Fibroblast of lung (primary cell): Measurements from ENCODE around the gene SPRTN. TPM values are rescaled to one million over a fixed set of nuclear protein-coding genes. Genes with fewer than 3 reads are reported as not detected.

ENCODE experiments used
- DNase-seq, 2 donors: peaks; one replicate each; pipeline versions ENCODE4 v3.0.0 to v3.0.0-alpha.2; 2010; ENCODE audit warnings: low read depth in 2 of 2
- H2AFZ ChIP-seq: 2 replicates; pipeline ENCODE4 v1.5.1; 2012; ENCODE audit warnings: low read length, control low read depth, inconsistent platforms
- H3K27ac ChIP-seq: 2 replicates; pipeline ENCODE4 v1.5.1; 2011; ENCODE audit warnings: low read length, control low read depth; ENCODE audit not compliant: insufficient read depth
- H3K27me3 ChIP-seq: 2 replicates; pipeline ENCODE4 v1.5.1; 2011; ENCODE audit warnings: mild to moderate bottlenecking, low read length; ENCODE audit not compliant: control insufficient read depth, insufficient read depth
- H3K36me3 ChIP-seq: 2 replicates; pipeline ENCODE4 v1.5.1; 2011; ENCODE audit warnings: low read length; ENCODE audit not compliant: control insufficient read depth, insufficient read depth
- H3K4me1 ChIP-seq: 2 replicates; pipeline ENCODE4 v1.5.1; 2011; ENCODE audit warnings: low read length; ENCODE audit not compliant: control insufficient read depth, insufficient read depth; ENCODE audit errors: extremely low read depth
- H3K4me2 ChIP-seq: 2 replicates; pipeline ENCODE4 v1.5.1; 2011; ENCODE audit warnings: low read length, control low read depth; ENCODE audit not compliant: insufficient read depth; ENCODE audit errors: extremely low read depth
- H3K4me3 ChIP-seq, 4 experiments: fragments of 200-600 bp in 1 of 4; sonication (generic) in 1 of 4; replicated peaks in 1 of 4; 2 replicates each; pipeline ENCODE4 v1.5.1; 2011 to 2016; ENCODE audit warnings: low read length in 4 of 4, low read depth in 3 of 4, mild to moderate bottlenecking in 3 of 4, control low read depth in 2 of 4, inconsistent platforms in 1 of 4, mixed read lengths in 1 of 4; ENCODE audit not compliant: insufficient read depth in 1 of 4; ENCODE audit errors: control extremely low read depth in 1 of 4
- H3K79me2 ChIP-seq: 2 replicates; pipeline ENCODE4 v1.5.1; 2012; ENCODE audit warnings: mild to moderate bottlenecking, low read length, inconsistent platforms; ENCODE audit not compliant: control insufficient read depth, insufficient read depth
- H3K9ac ChIP-seq: 2 replicates; pipeline ENCODE4 v1.5.1; 2011; ENCODE audit warnings: mild to moderate bottlenecking, low read length, control low read depth; ENCODE audit not compliant: insufficient read depth
- H3K9me3 ChIP-seq: 2 replicates; pipeline ENCODE4 v1.5.1; 2012; ENCODE audit warnings: low read depth, low read length; ENCODE audit not compliant: control insufficient read depth, insufficient read depth
- H4K20me1 ChIP-seq: 2 replicates; pipeline ENCODE4 v1.5.1; 2011; ENCODE audit warnings: low read length; ENCODE audit not compliant: control insufficient read depth, insufficient read depth; ENCODE audit errors: extremely low read depth
- CTCF ChIP-seq, 2 donors: IDR thresholded peaks in 1 of 2; conservative IDR thresholded peaks in 1 of 2; 1 replicate in 1 of 2; 2 replicates in 1 of 2; pipeline ENCODE4 v1.5.1; 2011 to 2012; ENCODE audit warnings: low read length in 2 of 2, control low read depth in 1 of 2, inconsistent platforms in 1 of 2, low read depth in 1 of 2, mild to moderate bottlenecking in 1 of 2
- EZH2 ChIP-seq: IDR thresholded peaks from 2 replicates; pipeline ENCODE4 v1.5.1; 2012; ENCODE audit warnings: low read length, control low read depth, mild to moderate bottlenecking; ENCODE audit errors: missing control alignments
- polyA plus RNA-seq, 2 donors: library from polyadenylated mRNA; depleted of rRNA in 1 of 2; stranded (reverse) in 1 of 2; unstranded in 1 of 2; fragments of >200 nt; gene quantifications; 2 replicates each; pipeline ENCODE4 v1.2.1, GENCODE V29; 2011 to 2012; ENCODE audit warnings: missing spikeins in 1 of 2
- total RNA-seq: library from RNA; depleted of rRNA; stranded (reverse); fragments of >200 nt; gene quantifications from 2 replicates; pipeline ENCODE4 v1.2.1, GENCODE V29; 2014

The SPRTN gene
- total and polyA plus RNA-seq, 2 donors (not counting 1 experiment from before 2014, with no cell fraction given) = 9.5 to 16.0 TPM

GRCh38 chr1:231334079-231334666 lies 3.9 kb upstream of the SPRTN start:
- Histone ChIP-seq H3K4me1 (no peaks in the 10 kb centered on the region), H3K4me2 (peak overlapping the region; percentile 89), H3K9me3 (no peaks in the 10 kb centered on the region), H3K4me3 (peak overlapping the region; percentile 8 to 98 (median 92)), H2AFZ (no peak overlapping the region), H3K79me2 (peaks cover 58% of the 10 kb centered on the region), H3K27me3 (no peaks in the 10 kb centered on the region), H4K20me1 (peaks cover 5% of the 10 kb centered on the region), H3K36me3 (no peaks in the 10 kb centered on the region), H3K9ac (no peak overlapping the region), H3K27ac (no peak overlapping the region)
- DNase-seq = no peak
- TF ChIP-seq CTCF (conservative IDR thresholded peaks at IDR 0.05 in 1 of 2, IDR thresholded peaks at IDR 0.05 in 1 of 2; ENCODE audit: low read depth in 1 of 2, low read length in 2 of 2) (no peak), EZH2 (no peak)

GRCh38 chr1:231334952-231335351 lies 3.1 kb upstream of the SPRTN start:
- no peak overlapping the region for H3K27ac ChIP-seq
- peaks cover 5% of the 10 kb centered on the region for H4K20me1 ChIP-seq
- H3K4me2 ChIP-seq = peak overlapping the region; percentile 89
- H3K9me3 ChIP-seq = no peaks in the 10 kb centered on the region
- H3K27me3 ChIP-seq = no peaks in the 10 kb centered on the region
- no peak for TF ChIP-seq EZH2
- no peak for TF ChIP-seq CTCF (conservative IDR thresholded peaks at IDR 0.05 in 1 of 2, IDR thresholded peaks at IDR 0.05 in 1 of 2; ENCODE audit: low read depth in 1 of 2, low read length in 2 of 2)
- DNase-seq = no peak
- no peak overlapping the region for H3K9ac ChIP-seq
- no peaks in the 10 kb centered on the region for H3K4me1 ChIP-seq
- H3K79me2 ChIP-seq = peaks cover 66% of the 10 kb centered on the region
- H3K4me3 ChIP-seq = peak overlapping the region; percentile 8 to 98 (median 92)
- no peaks in the 10 kb centered on the region for H3K36me3 ChIP-seq
- no peak overlapping the region for H2AFZ ChIP-seq

GRCh38 chr1:231335663-231336602 lies 2.2 kb upstream of the SPRTN start:
- Histone ChIP-seq H3K4me2 (peak overlapping the region; percentile 89), H3K9ac (no peak overlapping the region), H3K4me3 (peak overlapping the region; percentile 87 to 98 (median 96)), H3K9me3 (no peaks in the 10 kb centered on the region), H3K36me3 (peaks cover under 1% of the 10 kb centered on the region), H3K27me3 (no peaks in the 10 kb centered on the region), H3K27ac (no peak overlapping the region), H2AFZ (no peak overlapping the region), H3K4me1 (no peaks in the 10 kb centered on the region), H3K79me2 (peaks cover 69% of the 10 kb centered on the region), H4K20me1 (peaks cover 5% of the 10 kb centered on the region)
- TF ChIP-seq CTCF (conservative IDR thresholded peaks at IDR 0.05 in 1 of 2, IDR thresholded peaks at IDR 0.05 in 1 of 2; ENCODE audit: low read depth in 1 of 2, low read length in 2 of 2) (no peak), EZH2 (no peak)
- no peak for DNase-seq
